ENCODE measurements around the gene REXO2. TPM values are rescaled to one million over a fixed set of nuclear protein-coding genes. Genes with fewer than 3 reads are reported as not detected.

The REXO2 gene
- total and polyA plus RNA-seq, 2 of the 8 experiments (the other 6 are each of a cell fraction or from before 2014, with no cell fraction given) = 111 to 114 TPM

DNA sequence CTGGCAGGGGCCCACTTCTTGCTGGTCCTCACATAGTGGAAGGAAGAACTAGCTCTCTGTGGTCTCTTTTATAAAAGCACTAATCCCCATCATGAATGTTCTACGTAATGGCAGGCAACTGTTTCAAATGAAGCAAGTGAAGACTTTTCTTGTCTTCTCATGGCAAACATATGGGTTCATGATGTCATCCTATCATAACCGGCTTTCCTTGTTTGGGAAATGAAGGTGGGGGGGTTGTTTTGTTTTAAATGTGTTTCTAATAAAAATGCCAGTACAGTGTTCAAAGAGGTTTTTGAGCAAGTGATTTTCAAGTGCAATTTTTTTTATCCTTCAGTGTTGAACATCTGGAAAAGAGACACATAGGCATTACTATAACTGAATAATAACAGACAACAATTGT is 33.4 kb downstream of the REXO2 start (continued):
- TF ChIP-seq EP300 (IDR thresholded peaks at IDR 0.05; ENCODE audit: borderline replicate concordance in 1 of 2, low read depth in 2 of 2, low read length in 2 of 2) = no peak
- no peak for TF ChIP-seq NANOG (IDR thresholded peaks at IDR 0.05; ENCODE audit: insufficient read depth, low read depth, low read length, poor library complexity, severe bottlenecking)
- no peak for TF ChIP-seq CHD1 (IDR thresholded peaks at IDR 0.05; ENCODE audit: low read depth, low read length)
- TF ChIP-seq, protein P1, sequence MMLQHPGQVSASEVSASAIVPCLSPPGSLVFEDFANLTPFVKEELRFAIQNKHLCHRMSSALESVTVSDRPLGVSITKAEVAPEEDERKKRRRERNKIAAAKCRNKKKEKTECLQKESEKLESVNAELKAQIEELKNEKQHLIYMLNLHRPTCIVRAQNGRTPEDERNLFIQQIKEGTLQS (IDR thresholded peaks at IDR 0.05; ENCODE audit: insufficient read depth, low read depth, low read length) = no peak
- no peak for TF ChIP-seq ATF2 (IDR thresholded peaks at IDR 0.05; ENCODE audit: low read length)

Data from H1 (cell line).